H1 (cell line): ENCODE results near the gene AFG1L. TPM values are rescaled to one million over a fixed set of nuclear protein-coding genes. Genes with fewer than 3 reads are reported as not detected.

Experiments
- CHD1 ChIP-seq: IDR thresholded peaks from 2 replicates; pipeline ENCODE4 v1.6.1; 2012; ENCODE audit warnings: low read depth, low read length, improper control_type of control experiment
- PHF8 ChIP-seq: fragments of 200-600 bp; sonication (generic); conservative IDR thresholded peaks from 2 replicates; pipeline ENCODE4 v1.7.1; 2012; ENCODE audit warnings: low read depth, mild to moderate bottlenecking, inconsistent platforms, low read length, moderate library complexity
- USF2 ChIP-seq: IDR thresholded peaks from 2 replicates; pipeline ENCODE4 v1.6.1; 2011; ENCODE audit warnings: low read length, improper control_type of control experiment
- polyA plus RNA-seq, 7 experiments: library from polyadenylated mRNA; depleted of rRNA in 3 of 7; stranded (reverse) in 5 of 7; unstranded in 2 of 7; fragments of >200 nt in 5 of 7; fragments of 200-250 nt in 2 of 7; gene quantifications; 1 replicate in 5 of 7; 2 replicates in 1 of 7; 4 replicates in 1 of 7; pipeline versions ENCODE4 v1.2.1 to v1.2.3, GENCODE V29; 2011 to 2013; ENCODE audit warnings: missing spikeins in 2 of 7, mixed read lengths in 2 of 7
- total RNA-seq: library from RNA; stranded (reverse); fragmentation: NEBNext Ultra II Directional; extraction: Animal tissue kit (Norgen Biotek cat#: 25700); gene quantifications from 2 replicates; pipeline ENCODE4 v1.2.1, GENCODE V29; 2021

The AFG1L gene
- total and polyA plus RNA-seq, 2 of the 8 experiments (the other 6 are each of a cell fraction or from before 2014, with no cell fraction given): 0.98 to 5.7 TPM

GRCh38 chr6:108360919-108361311, 66.1 kb downstream of the AFG1L start (continued):
- TF ChIP-seq PHF8 (no peak), USF2 (no peak), CHD1 (no peak)
